Measurements from ENCODE around the gene UBE4B. TPM values are rescaled to one million over a fixed set of nuclear protein-coding genes. Genes with fewer than 3 reads are reported as not detected.

UBE4B gene
- total RNA-seq, 3 donors from 2014 or later = 40.7 to 66.2 (median 41.4) TPM

DNA sequence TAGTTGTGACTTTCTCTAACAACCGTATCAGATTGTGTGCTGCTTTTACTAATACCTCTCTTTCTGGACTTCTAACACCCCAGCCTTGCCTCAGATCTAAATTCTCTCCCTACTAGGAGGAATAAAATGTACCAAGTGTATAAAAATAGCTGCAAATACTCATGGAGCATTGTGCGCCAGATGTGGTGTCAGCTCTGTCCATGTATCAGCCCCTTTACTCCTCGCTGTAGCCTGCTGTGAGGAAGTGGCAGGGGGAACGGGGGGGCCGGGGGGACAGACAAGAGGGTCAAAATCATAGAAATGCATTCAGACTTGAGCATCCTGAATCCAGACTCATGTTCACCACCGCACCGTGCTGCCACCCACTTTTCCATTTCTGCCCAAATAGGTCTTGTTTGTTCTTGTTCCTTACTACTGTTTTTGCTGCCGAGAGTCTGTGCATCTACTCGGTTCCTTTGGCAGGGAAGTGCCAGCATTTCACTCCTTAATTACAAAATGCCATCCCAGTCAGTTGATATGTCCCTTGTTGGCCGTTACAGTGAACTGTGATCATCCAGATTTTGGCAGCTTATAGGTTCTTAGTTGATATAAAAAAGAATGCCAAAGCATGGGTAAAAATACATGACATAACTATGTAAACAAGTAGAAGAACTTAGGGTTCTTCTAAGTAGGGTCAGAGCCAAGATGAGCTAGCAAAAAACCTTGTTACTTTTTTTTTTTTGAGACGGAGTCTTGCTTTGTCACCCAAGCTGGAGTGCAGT is 76.4 kb downstream of the UBE4B start:
- H3K9me3 ChIP-seq = no peaks in the 10 kb centered on the region
- TF ChIP-seq, protein P1, sequence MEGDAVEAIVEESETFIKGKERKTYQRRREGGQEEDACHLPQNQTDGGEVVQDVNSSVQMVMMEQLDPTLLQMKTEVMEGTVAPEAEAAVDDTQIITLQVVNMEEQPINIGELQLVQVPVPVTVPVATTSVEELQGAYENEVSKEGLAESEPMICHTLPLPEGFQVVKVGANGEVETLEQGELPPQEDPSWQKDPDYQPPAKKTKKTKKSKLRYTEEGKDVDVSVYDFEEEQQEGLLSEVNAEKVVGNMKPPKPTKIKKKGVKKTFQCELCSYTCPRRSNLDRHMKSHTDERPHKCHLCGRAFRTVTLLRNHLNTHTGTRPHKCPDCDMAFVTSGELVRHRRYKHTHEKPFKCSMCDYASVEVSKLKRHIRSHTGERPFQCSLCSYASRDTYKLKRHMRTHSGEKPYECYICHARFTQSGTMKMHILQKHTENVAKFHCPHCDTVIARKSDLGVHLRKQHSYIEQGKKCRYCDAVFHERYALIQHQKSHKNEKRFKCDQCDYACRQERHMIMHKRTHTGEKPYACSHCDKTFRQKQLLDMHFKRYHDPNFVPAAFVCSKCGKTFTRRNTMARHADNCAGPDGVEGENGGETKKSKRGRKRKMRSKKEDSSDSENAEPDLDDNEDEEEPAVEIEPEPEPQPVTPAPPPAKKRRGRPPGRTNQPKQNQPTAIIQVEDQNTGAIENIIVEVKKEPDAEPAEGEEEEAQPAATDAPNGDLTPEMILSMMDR (IDR thresholded peaks at IDR 0.05) = no peak
- intact Hi-C loops (cut with DNase I, micrococcal nuclease) = no loop called here
- ATAC-seq (no peak), DNase-seq (no peak)
- no peak overlapping the region for H3K4me3 ChIP-seq
- H3K4me1 ChIP-seq (ENCODE audit: low read depth) = peaks cover 17% of the 10 kb centered on the region
- H3K36me3 ChIP-seq (ENCODE audit: low read depth) = peaks cover 8% of the 10 kb centered on the region

DNA sequence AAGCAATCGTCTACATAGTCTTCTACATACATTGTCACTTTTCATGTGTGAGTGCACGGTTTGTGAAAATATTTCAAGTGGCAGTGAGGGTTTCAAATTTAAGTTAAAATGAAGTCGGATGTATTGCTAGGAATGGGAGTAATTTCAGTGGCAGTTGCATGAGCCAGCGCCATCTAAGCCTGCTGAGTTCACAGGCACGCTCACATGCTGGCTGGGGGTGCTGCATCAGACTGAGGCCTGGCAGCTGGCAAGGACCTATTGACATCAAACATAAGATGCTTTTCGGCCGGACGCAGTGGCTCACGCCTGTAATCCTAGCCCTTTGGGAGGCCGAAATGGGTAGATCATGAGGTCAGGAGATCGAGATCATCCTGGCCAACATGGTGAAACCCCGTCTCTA is 80.7 kb downstream of the UBE4B start:
- no peak for ATAC-seq
- TF ChIP-seq, protein P1 (IDR thresholded peaks at IDR 0.05) = no peak
- H3K9me3 ChIP-seq = no peaks in the 10 kb centered on the region
- intact Hi-C loops (cut with DNase I, micrococcal nuclease) = no loop called here
- no peaks in the 10 kb centered on the region for H3K36me3 ChIP-seq (ENCODE audit: low read depth)
- H3K4me3 ChIP-seq = no peak overlapping the region
- no peak for DNase-seq
- no peaks in the 10 kb centered on the region for H3K4me1 ChIP-seq (ENCODE audit: low read depth)

DNA sequence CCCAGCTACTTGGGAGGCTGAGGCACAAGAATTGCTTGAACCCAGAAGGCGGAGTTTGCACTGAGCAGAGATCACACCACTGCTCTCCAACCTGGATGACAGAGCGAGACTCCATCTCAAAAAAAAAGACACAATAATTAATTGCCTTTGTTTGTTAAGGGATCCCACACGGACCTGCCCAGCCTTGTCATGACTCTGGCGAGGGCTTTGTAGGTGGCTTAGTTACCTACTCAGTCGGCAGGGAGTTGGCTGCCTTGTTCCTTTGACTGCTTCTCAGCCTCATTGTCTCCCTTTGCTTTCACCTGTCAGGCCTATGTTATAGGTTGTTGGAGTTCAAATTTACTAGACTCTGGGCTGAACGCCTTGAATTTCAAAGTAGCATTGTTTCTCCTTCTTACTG is 82.0 kb downstream of the UBE4B start:
- intact Hi-C loops (cut with DNase I, micrococcal nuclease) = no loop called here
- ATAC-seq = no peak
- TF ChIP-seq, protein P1 (IDR thresholded peaks at IDR 0.05) = no peak
- Histone ChIP-seq H3K36me3 (ENCODE audit: low read depth) (no peaks in the 10 kb centered on the region), H3K4me1 (ENCODE audit: low read depth) (no peaks in the 10 kb centered on the region), H3K9me3 (no peaks in the 10 kb centered on the region), H3K4me3 (no peak overlapping the region)
- no peak for DNase-seq

DNA sequence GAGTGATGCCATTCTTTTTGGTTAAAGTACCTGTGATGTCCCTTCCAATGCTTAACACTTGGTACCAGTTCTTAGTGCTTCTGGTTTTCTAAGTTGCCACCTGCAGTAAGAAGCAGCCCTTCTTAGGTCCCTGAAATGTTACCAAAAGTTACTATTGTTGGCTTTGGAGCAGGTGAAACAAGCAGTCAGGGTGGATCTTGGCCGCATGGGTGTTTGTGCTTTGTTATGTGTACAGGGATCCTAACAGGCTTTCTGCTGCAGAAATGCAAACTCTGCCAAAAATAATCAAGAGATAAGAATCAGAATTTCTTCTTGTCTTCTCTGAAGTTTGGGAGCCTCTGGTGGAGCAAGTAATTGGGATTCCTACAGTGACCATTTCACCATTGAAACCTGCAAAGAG is 84.4 kb downstream of the UBE4B start:
- ATAC-seq (no peak), DNase-seq (no peak)
- no peak overlapping the region for H3K4me3 ChIP-seq
- no peaks in the 10 kb centered on the region for H3K9me3 ChIP-seq
- intact Hi-C loops (cut with DNase I, micrococcal nuclease) = no loop called here
- no peaks in the 10 kb centered on the region for H3K36me3 ChIP-seq (ENCODE audit: low read depth)
- TF ChIP-seq, protein P1 (IDR thresholded peaks at IDR 0.05) = no peak
- no peaks in the 10 kb centered on the region for H3K4me1 ChIP-seq (ENCODE audit: low read depth)

DNA sequence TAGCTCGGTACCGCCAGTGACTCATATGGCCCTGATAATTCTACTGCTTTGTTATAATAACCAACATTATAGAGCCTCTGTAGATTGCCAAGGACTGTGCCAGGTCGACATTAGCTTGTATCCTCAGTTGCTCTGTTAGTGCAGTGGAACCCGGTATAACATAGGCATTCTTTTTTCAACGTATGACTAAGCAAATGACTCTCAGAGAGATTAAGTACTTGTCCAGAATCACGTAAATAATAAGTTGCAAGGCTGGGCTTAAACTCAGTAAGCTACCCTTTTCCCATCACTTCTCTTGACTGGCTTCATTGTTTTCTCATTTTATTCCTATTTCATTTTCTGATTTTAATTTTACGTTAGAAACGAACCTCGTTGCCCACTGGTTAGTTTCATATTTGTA is 85.1 kb downstream of the UBE4B start:
- no peak for DNase-seq
- H3K9me3 ChIP-seq = no peaks in the 10 kb centered on the region
- no peak overlapping the region for H3K4me3 ChIP-seq
- ATAC-seq = no peak
- TF ChIP-seq, protein P1 (IDR thresholded peaks at IDR 0.05) = no peak
- H3K36me3 ChIP-seq (ENCODE audit: low read depth) = no peaks in the 10 kb centered on the region
- intact Hi-C loops (cut with DNase I, micrococcal nuclease) = no loop called here
- no peaks in the 10 kb centered on the region for H3K4me1 ChIP-seq (ENCODE audit: low read depth)
